Measurements from ENCODE around the gene EIF4G3. TPM values are rescaled to one million over a fixed set of nuclear protein-coding genes. Genes with fewer than 3 reads are reported as not detected.

The EIF4G3 gene
- total and polyA plus RNA-seq, 2 of the 8 experiments (the other 6 are each of a cell fraction or from before 2014, with no cell fraction given): 47.5 to 66.6 TPM

DNA sequence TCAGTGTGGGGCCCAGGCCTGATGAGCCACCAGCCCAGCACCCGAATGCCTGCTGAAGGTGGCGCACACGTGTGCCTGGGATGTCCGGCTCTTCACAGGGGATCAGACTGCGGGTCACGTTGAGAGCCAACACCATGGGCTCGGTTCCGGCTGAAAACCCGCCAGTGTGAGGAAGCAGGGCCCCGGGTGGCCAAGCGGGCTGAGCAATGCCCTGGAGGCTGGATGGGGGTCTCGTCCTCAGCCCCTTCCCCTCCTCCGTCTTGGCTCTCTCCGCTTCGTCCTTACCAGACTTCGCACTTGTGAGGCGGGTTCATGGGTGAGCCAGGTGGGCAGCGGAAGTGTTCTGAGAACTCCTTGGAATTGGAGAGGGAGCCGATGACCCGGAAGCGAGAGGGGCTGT, 43.0 kb upstream of the EIF4G3 start:
- Histone ChIP-seq H3K14ac (ENCODE audit: insufficient read length) (no peak overlapping the region), H3K79me2 (ENCODE audit: control insufficient read depth in 1 of 2, insufficient read depth in 2 of 2, low read length in 2 of 2) (no peaks in the 10 kb centered on the region), H3K56ac (replicated peaks; ENCODE audit: insufficient read length, low read depth, low read length) (no peak overlapping the region), H2AK5ac (ENCODE audit: low read depth, low read length) (no peak overlapping the region), H3K23ac (ENCODE audit: insufficient read length) (no peak overlapping the region), H4K5ac (ENCODE audit: insufficient read length, low read depth, low read length) (no peak overlapping the region), H3K4ac (replicated peaks; ENCODE audit: insufficient read length, low read depth, low read length) (no peak overlapping the region), H2BK15ac (ENCODE audit: low read length) (no peak overlapping the region), H2BK5ac (ENCODE audit: low read depth, low read length) (no peak overlapping the region), H2BK12ac (ENCODE audit: low read depth, low read length) (no peak overlapping the region), H2BK20ac (ENCODE audit: low read length) (no peak overlapping the region), H3K4me3 (ENCODE audit: extremely low read depth in 1 of 4, insufficient read depth in 2 of 4, low read depth in 3 of 4, low read length in 4 of 4) (no peak overlapping the region), H3K4me2 (ENCODE audit: insufficient read depth in 1 of 2, low read depth in 2 of 2, low read length in 2 of 2) (no peak overlapping the region), H3K23me2 (ENCODE audit: low read depth, low read length) (no peaks in the 10 kb centered on the region), H2AFZ (ENCODE audit: low read length) (no peak overlapping the region), H3K27me3 (replicated peaks in 1 of 4; ENCODE audit: control insufficient read depth in 3 of 4, extremely low read depth in 1 of 4, insufficient read depth in 3 of 4, low read length in 3 of 4) (no peaks in the 10 kb centered on the region), H4K91ac (replicated peaks; ENCODE audit: insufficient read length, low read length) (no peak overlapping the region), H3K9ac (replicated peaks in 1 of 4; ENCODE audit: extremely low read depth in 1 of 4, low read depth in 3 of 4, low read length in 3 of 4) (no peak overlapping the region), H3K4me1 (replicated peaks in 1 of 4; ENCODE audit: control insufficient read depth in 3 of 4, insufficient read depth in 4 of 4, low read length in 3 of 4) (peaks cover 0 to 5% (median 5%) of the 10 kb centered on the region in 4 experiments; a peak in 5 of 7 replicates), H3K36me3 (ENCODE audit: control insufficient read depth in 2 of 4, insufficient read depth in 4 of 4, low read length in 3 of 4) (peaks cover 2 to 10% (median 5%) of the 10 kb centered on the region in 4 experiments; a peak in 3 of 8 replicates), H3K79me1 (ENCODE audit: low read depth, low read length) (no peaks in the 10 kb centered on the region), H3K27ac (ENCODE audit: low read depth, low read length) (no peak overlapping the region), H4K20me1 (replicated peaks in 1 of 2; ENCODE audit: control insufficient read depth in 1 of 2, insufficient read depth in 2 of 2, low read length in 2 of 2) (peaks cover 0 to 5% of the 10 kb centered on the region in 2 experiments), H3K9me3 (ENCODE audit: insufficient read depth in 2 of 2, low read depth in 1 of 2, low read length in 1 of 2) (no peaks in the 10 kb centered on the region), H3K18ac (ENCODE audit: extremely low read depth, low read length) (no peak overlapping the region), H2BK120ac (replicated peaks; ENCODE audit: low read depth, low read length) (no peak overlapping the region), H4K8ac (ENCODE audit: extremely low read depth, insufficient read depth, low read length) (no peak overlapping the region)
- ChIA-PET POLR2A (ENCODE audit: partially characterized antibody) (no interaction called here), CTCF (ENCODE audit: partially characterized antibody) (interaction anchor here (1.2 to 11.3 kb wide), 6 partner anchors 10 to 148 kb away, joined by 4 to 165 read pairs (median 37); no protein-coding TSS in a partner anchor)
- 92% methylated on average over 21 of the region's 21 CpGs; no CpG with 5 or more reads in 1 of the 2 experiments for WGBS, 2 experiments (ENCODE audit: extremely low coverage in 1 of 2, insufficient coverage in 1 of 2, insufficient read length in 1 of 2, insufficient replicate concordance in 2 of 2, low coverage in 1 of 2, low lambda C conversion rate in 2 of 2, missing lambda C conversion rate in 1 of 2)
- DNase-seq (ENCODE audit: low read depth in 1 of 2, low spot score in 2 of 2): no peak
- FAIRE-seq: no peak
- TF ChIP-seq NANOG (IDR thresholded peaks at IDR 0.05; ENCODE audit: insufficient read depth, low read depth, low read length, poor library complexity, severe bottlenecking): no peak
- TF ChIP-seq BACH1 (IDR thresholded peaks at IDR 0.05; ENCODE audit: low read length): no peak
- TF ChIP-seq PHF8 (conservative IDR thresholded peaks at IDR 0.05; ENCODE audit: low read depth, low read length): no peak
- no peak for TF ChIP-seq SIN3A (conservative IDR thresholded peaks at IDR 0.05 in 1 of 2, IDR thresholded peaks at IDR 0.05 in 1 of 2; ENCODE audit: low read depth in 1 of 2, low read length in 2 of 2)
- no peak for TF ChIP-seq SP2 (IDR thresholded peaks at IDR 0.05; ENCODE audit: low read length)
- TF ChIP-seq, protein P1, sequence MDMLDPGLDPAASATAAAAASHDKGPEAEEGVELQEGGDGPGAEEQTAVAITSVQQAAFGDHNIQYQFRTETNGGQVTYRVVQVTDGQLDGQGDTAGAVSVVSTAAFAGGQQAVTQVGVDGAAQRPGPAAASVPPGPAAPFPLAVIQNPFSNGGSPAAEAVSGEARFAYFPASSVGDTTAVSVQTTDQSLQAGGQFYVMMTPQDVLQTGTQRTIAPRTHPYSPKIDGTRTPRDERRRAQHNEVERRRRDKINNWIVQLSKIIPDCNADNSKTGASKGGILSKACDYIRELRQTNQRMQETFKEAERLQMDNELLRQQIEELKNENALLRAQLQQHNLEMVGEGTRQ (IDR thresholded peaks at IDR 0.05; ENCODE audit: low read length): no peak
- TF ChIP-seq TAF7 (optimal IDR thresholded peaks at IDR 0.05; ENCODE audit: borderline replicate concordance, low read depth, low read length): no peak
- TF ChIP-seq ATF3 (IDR thresholded peaks at IDR 0.05; ENCODE audit: insufficient read depth, low read depth, low read length): no peak
- TF ChIP-seq SP4 (IDR thresholded peaks at IDR 0.05; ENCODE audit: low read length): no peak
- no peak for TF ChIP-seq MAFK (IDR thresholded peaks at IDR 0.05; ENCODE audit: low read depth, low read length)
- no peak for TF ChIP-seq SUZ12 (IDR thresholded peaks at IDR 0.05; ENCODE audit: low read length)
- no peak for TF ChIP-seq CREB1 (IDR thresholded peaks at IDR 0.05)
- TF ChIP-seq RBBP5 (IDR thresholded peaks at IDR 0.05; ENCODE audit: borderline replicate concordance, low read depth, low read length): no peak
